Pons (tissue), 1 donor: ENCODE data around the gene LGR6.
"Not testable (repeated sequence)": the region's sequence is repeated elsewhere in the genome, so short reads cannot be mapped to it uniquely, and the experiment has no call there.

Experiments used
- DNase-seq: peaks from one replicate; pipeline ENCODE4 v3.0.0-alpha.2; 2016; ENCODE audit warnings: low spot score

The LGR6 gene

DNA sequence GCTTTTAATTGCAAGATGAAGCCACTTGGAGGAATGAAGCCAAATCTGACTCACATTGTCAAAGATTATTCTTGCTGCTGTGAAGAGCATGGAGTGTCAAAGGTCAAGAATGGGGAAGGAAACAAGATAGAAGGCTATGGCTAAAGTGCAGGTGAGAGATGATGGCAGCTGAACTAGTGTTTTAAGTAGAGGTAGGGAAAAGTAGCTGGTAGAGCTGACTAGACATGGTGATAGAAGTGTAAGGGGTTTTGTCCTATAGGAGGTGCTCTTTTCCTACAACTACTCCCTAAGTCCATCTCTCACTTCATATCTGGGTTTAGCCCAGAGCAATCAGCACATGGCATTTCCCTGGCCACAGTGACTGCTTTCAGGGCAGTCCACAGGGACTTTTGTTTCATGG, 136.3 kb downstream of the LGR6 start:
- DNase-seq, result no peak

DNA sequence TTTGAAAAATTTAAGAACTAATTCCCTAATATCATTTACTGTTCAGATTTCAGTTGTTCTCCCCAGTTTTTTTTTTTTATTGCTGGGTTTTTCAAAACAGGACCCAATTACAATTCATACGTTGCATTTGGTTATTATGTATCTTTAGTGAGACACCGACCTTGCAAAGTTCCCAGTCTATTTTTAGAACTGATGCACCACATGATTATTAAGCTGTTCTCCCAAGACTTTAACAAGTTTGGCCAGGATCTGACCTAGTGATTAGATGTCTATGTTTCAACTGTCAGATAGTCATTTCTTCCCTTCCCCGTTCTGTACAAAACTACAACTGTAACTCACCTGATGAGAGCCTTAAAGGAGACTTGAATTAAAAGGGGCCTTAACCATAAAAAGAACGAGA, 140.3 kb downstream of the LGR6 start:
- DNase-seq, result no peak

DNA sequence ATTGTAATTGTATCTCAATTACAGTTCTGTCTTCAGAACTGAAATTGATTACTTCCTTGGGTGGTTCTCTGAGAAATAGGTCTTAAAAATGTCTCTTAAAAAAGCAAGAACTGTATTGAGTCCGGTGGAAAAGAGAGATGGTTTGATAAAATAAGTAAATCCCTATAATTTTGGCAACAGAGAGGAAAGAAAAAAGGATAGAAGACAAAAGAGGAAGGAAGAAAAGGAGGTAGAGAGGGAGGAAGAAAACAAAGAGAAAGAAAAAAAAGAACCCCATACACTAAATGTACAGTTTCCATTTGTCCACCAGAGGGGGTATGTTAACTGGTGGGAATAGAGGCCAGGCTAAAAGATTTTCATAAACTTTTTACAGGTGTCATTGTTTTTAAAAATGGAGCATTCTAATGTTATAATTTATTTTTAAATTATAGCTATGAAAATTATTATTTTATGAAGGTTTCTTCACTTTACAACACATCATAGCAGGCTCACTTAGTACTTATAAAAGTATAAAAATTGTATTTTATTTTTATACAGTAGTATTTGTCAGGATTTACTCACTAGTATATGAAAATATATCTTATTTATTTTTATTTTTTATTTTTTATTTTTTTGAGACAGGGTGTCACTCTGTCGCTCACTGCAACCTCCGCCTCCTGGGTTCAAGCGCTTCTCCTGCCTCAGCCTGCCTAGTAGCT, 150.2 kb downstream of the LGR6 start:
- DNase-seq, result peak; percentile 59

DNA sequence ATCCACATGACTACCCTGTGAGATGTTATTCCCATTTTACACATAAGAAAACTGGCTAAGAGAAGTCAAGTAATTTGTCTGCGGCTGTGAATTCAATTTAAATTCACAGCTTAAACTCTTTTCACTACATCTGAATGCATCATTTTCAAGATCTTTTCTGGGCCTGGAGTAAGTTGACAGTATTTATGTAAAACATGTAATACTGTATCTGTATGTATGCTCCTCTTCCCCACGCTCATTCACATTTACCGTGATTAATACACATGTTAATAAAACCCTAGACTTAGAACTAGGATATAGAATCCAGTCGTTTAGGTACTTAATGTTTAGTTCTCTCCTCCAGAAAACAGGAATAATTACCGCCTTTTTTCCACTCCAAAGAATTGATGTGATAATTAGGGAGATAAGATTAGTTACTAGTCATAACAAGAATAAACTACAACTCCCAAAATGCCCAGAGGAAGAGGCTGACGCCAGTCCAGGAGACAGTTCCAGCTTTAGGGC, 154.5 kb downstream of the LGR6 start:
- no peak for DNase-seq

DNA sequence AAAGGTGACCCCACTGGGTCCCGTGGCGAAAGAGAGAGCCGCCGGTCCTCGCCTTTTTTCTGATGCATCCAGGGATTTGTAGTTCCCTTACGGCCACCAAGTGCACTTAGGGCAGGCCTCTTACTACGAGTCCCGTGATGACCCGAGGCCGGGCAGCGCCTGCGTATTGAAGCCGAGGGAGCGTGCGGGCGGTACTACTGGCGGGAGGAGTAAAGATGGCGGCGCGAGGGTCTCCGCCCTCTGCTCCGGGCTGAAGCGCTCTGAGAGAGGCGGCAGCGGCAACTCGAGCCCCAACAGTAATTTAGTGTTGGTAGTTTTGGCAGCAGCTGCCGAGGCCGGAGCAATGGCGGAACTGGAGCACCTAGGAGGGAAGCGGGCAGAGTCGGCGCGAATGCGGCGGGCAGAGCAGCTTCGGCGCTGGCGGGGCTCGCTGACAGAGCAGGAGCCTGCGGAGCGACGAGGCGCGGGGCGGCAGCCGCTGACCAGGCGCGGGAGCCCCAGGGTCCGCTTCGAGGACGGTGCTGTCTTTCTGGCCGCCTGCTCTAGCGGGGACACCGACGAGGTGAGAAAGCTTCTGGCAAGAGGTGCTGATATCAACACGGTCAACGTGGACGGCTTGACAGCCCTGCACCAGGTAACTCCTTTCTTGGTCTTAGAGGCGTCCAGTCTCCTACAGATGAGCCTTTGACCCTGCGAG, 155.1 kb downstream of the LGR6 start, which contains the start of gene PPP1R12B:
PPP1R12B (plus strand) TSS at position 191 of the 697 bp plus-strand sequence; CDS start at position 344, 153 bp downstream.
- DNase-seq, result peak; percentile 100

DNA sequence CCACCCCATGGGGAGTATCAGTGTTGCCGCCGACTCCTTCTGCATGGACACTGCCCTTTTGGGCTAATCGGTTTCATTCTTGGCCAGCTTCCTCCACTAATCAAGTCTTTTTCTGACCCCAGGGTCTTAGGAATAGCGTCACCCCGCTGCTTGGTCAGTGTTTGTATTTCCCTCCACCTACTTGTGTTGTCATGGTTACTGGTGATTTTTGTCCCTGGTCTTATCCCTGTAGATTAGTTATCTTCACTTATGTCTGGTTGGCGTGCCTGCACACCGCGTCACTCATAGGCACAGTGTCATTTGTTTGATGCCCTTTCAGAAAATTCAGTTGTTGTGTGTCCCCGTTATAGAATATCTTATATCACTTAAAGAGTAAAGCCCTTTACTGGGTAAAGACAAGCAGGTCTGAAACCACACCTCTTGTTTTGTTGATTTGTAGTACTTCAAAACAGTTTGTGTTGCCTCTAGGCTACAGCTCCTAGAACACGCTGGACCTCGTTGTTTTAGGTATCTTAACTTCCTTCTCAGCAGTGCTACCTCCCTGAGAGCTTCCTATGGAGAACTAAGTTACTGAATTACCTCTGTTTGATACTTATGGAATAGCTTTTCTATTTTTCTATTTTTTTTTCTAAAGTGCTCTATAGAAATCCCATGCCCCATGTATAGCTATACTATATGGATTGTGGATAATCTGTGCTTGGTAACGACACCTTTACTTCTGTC, 155.8 kb downstream of the LGR6 start:
- DNase-seq, result peak; percentile 68

DNA sequence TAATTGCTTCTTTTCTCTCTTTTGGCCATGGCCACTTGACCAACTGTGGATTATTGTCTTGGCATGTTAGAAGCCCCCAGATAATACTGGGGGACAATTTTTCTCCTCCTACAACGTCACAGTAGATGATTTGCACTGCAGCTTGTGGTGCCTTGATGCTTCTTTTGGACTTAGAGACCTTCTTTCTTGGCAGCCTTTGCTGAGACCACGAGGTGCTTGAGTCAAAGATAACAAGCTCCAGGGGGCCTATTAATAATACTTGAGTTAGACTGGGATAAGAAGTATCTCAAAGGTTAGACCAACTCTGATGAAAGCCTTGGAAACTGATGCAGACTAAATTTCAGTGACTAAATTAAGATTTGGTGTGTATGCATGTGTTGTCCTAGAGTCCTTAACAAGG, 158.1 kb downstream of the LGR6 start:
- DNase-seq, result no peak

DNA sequence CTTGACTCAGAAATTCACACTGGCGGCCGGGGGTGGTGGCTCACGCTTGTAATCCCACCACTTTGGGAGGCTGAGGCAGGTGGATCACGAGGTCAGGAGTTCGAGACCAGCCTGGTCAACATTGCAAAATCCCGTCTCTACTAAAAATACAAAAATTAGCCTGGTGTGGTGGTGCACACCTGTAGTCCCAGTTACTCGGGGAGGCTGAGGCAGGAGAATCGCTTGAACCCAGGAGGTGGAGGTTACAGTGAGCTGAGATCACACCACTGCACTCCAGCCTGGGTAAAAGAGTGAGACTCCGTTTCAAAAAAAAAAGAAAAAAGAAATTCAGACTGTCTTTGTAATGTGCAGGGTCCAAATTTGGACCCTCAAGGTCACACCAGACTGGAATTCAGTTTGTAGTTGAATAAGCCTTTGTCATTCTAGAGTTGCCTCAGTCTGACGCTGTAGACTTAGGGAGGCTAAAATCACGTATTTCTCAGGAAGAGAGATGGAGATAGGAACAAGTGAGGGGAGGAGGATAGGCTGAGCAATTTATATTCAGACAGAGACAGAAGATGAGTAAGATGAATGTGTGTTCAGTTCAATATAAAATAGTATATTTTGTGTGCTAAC, 159.1 kb downstream of the LGR6 start:
- DNase-seq, result not testable (repeated sequence)

DNA sequence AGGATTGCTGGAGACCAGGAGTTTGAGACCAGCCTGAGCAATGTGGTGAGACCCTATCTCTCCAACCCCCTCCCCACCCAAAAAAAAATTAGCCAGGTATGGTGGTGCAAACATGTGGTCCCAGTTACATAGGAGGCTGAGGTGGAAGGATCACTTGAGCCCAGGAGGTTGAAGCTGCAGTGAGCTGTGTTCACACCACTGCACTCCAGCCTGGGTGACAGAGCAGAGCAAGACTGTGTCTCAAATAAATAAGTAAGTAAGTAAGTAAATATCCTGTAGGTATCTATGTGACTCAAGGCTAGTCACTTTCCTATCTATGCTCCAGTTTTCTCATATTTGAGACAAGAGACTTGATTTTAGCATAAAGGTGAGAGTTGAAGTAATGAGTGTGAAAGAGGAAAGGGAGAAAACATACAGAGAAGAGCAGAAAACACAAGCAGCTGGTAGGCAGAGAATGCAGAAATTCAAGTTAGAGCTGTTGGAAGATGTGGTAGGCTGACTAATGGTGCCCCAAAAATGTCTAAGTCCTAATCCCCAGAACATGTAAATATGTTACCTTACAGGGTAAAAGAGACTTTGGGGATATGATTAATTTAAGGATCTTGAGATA, 162.4 kb downstream of the LGR6 start:
- DNase-seq, result no peak

DNA sequence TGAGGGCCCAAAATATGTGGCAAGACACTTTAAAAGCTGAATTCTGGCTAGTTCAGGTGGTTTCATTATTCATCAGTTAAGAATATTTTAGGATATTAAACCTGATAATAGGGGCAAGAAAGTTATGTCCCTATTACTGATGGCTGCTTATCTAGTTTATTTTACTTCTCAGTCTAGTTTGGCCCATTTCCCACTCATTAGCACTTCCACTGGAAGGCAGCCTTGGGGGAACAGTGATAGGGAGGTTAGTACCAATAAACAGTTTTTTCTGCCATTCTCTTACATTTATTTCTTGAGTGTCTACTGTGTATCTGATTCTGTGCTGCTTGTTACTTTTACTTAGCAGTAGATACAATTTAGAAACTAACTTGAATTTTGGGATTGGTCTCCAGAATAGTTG, 163.9 kb downstream of the LGR6 start:
- DNase-seq, result no peak

DNA sequence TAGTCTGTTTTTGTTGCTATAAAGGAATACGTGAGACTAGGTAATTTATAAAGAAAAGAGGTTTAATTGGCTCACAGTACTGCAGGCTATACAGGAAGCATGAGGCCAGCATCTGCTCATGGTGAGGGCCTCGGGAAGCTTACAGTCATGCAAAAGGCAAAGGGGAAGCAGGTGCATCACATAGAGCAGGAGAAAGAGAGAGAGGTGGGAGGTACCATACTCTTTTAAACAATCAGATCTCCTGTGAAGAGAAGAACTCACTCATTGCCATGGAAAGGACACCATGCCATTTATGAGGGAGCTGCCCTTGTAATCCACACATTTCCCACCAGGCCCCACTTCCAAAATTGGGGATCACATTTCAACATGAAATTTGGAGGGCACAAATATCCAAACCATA, 167.6 kb downstream of the LGR6 start:
- no peak for DNase-seq

DNA sequence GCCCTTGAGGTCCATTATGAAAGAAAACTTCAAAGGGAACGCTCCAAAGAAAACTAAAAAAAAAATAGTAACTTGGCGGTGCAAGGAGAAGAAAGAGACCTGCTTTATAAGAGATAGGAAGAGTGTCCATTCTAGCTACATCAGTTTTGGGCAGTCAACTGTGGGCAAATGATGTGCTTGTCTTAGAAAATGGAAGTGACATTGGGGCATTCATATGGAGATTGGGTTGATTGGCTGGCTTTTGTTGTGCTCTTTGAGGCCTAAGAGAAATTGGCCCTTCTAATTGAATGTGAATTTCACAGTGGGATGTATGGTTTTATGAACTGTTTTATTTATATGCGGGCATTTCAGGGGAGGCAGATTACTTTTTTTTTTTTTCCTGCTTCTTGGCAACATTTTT, 168.1 kb downstream of the LGR6 start:
- no peak for DNase-seq

DNA sequence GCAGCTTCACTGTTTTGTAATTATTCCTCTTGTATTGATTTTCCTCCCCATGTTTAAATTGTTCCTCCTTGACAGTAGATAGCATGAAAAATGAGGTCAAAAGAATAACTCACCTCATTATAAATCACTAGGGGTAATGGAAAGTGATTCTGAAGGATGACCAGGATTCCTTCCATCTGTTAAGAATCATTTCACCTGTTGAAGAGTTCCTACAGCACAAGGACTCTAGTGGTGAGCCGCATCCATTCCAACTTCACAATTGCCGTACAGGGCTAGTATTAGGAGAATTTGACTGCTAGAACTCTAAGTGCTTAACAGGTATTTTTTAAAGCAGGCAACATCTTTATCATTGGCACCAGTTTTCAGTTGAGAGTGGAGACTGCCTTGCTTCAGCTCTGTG, 168.6 kb downstream of the LGR6 start:
- no peak for DNase-seq

DNA sequence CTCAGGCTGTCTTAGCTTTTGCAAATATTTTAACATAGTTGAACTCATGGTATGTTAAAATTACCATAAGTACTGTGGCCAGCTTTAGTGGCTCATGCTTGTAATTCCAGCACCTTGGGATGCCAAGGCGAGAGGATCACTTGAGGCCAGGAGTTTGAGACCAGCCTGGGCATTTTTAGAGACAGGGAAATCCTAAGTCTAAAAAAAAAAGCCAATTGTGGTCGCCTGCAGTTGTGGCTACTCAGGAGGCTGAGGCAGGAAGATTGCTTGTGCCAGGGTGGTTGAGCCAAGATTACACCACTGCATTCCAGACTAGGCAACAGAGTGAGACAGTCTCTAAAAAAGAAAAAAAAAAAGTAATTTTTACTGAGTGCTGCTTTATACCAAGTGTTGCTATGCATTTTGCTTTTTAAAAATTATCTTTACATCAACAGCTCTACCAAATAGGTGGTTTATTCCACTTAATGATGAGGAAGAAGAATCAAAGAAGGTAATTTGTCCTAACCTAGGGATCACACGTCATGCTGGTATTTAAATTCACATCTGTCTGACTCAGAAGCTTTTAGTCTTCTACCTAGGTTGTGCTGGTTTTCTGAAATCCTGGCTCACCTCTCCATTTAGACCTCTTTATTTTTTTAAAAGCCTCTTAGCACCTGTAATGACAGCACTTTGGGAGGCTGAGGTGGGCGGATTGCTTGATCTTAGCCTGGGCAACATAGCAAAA, 171.7 kb downstream of the LGR6 start:
- DNase-seq, result no peak

DNA sequence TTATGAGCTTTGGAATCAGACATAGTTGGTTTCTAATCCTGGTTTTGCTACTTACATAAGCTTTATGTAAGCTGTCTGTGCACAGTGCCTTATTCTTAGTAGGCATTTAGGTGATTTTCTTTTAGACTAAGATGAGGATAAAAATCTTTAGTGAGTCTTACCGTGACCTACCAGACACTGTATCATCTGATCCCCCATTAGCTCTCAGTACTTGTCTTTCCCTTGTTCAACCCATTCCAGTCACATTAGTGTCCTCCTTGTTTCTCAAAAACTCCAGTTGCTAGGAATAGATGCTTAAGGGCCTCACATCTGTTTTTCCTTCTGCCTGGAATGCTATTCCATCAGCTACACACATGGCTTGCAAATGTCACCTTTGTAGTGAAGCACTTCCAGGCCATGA, 173.7 kb downstream of the LGR6 start:
- no peak for DNase-seq
